Panc1 (cell line): ENCODE results near the gene GNAS-AS1. TPM values are rescaled to one million over a fixed set of nuclear protein-coding genes. Genes with fewer than 3 reads are reported as not detected.

Source experiments
- ATAC-seq: fragments of 200-7000 bp; cut with Tn5 transposase; 2 replicates; pipeline ENCODE4 v1.9.1; 2020; ENCODE audit warnings: mild to moderate bottlenecking, moderate library complexity
- BruUV-seq: library from RNA; stranded (reverse); fragments of 400-500 nt; replicated peaks from 2 replicates; lab custom pipeline; 2021; lab: Mats Ljungman, UMichigan
- CTCF ChIA-PET: fragments of 300-600 bp; sonication (Branson Sonifier 250); formaldehyde crosslinking; loops from one replicate; lab custom pipeline; 2022; ENCODE audit warnings: antibody characterized with exemption; lab: Charles Lee
- POLR2A ChIA-PET: fragments of 300-600 bp; sonication (Branson Sonifier 250); formaldehyde crosslinking; loops from one replicate; lab custom pipeline; 2022; ENCODE audit warnings: antibody characterized with exemption; lab: Charles Lee
- DNase-seq: peaks from one replicate; pipeline ENCODE4 v3.0.0-alpha.2; 2010; ENCODE audit warnings: low read depth, low spot score
- H3K27ac ChIP-seq: 2 replicates; pipeline ENCODE4 v1.5.1; 2011; ENCODE audit warnings: mild to moderate bottlenecking, low read length, inconsistent platforms
- H3K27me3 ChIP-seq: fragments of 200-500 bp; sonication (Bioruptor generic); 2 replicates; pipeline ENCODE4 v1.6.0; 2014; ENCODE audit warnings: low read length, inconsistent platforms; ENCODE audit not compliant: control insufficient read depth, insufficient read depth
- H3K36me3 ChIP-seq: fragments of 200-500 bp; sonication (Bioruptor generic); 2 replicates; pipeline ENCODE4 v1.5.1; 2014; ENCODE audit warnings: inconsistent platforms, mild to moderate bottlenecking, low read length, moderate library complexity; ENCODE audit not compliant: control insufficient read depth, insufficient read depth
- H3K4me1 ChIP-seq: 2 replicates; pipeline ENCODE4 v1.5.1; 2011; ENCODE audit warnings: inconsistent platforms, mild to moderate bottlenecking, low read length, moderate library complexity; ENCODE audit not compliant: control insufficient read depth, insufficient read depth
- H3K4me3 ChIP-seq, 2 experiments: 2 replicates each; pipeline ENCODE4 v1.5.1; 2011 to 2012; ENCODE audit warnings: low read depth in 2 of 2, low read length in 2 of 2, mild to moderate bottlenecking in 2 of 2, inconsistent platforms in 1 of 2, moderate library complexity in 1 of 2
- H3K9me3 ChIP-seq: fragments of 200-500 bp; sonication (Bioruptor generic); 2 replicates; pipeline ENCODE4 v1.5.1; 2014; ENCODE audit warnings: low read depth, mild to moderate bottlenecking, inconsistent platforms, low read length, moderate library complexity; ENCODE audit not compliant: control insufficient read depth, insufficient read depth
- CTCF ChIP-seq: fragments of 450-650 bp; IDR thresholded peaks from 2 replicates; pipeline ENCODE4 v1.5.1; 2017; ENCODE audit warnings: mild to moderate bottlenecking
- POLR2AphosphoS5 ChIP-seq: IDR thresholded peaks from 2 replicates; pipeline ENCODE4 v1.6.1; 2012; ENCODE audit warnings: mild to moderate bottlenecking, low read depth, low read length, moderate library complexity
- REST ChIP-seq, 2 experiments: IDR thresholded peaks; 2 replicates each; pipeline ENCODE4 v1.6.1; 2011 to 2012; ENCODE audit warnings: low read depth in 2 of 2, control low read depth in 1 of 2, low read length in 1 of 2, mild to moderate bottlenecking in 1 of 2, moderate library complexity in 1 of 2; ENCODE audit not compliant: insufficient read depth in 1 of 2
- SIN3A ChIP-seq: IDR thresholded peaks from 2 replicates; pipeline ENCODE4 v1.6.1; 2012; ENCODE audit warnings: low read depth, mild to moderate bottlenecking, low read length, moderate library complexity, borderline replicate concordance; ENCODE audit not compliant: insufficient read depth
- TCF7L2 ChIP-seq: IDR thresholded peaks from 2 replicates; pipeline ENCODE4 v1.6.1; 2011; ENCODE audit warnings: mild to moderate bottlenecking, low read depth, low read length, inconsistent platforms
- in situ Hi-C: cut with HindIII; loops from 2 replicates; pipeline ENCODE4 v1.10.0; 2016; ENCODE audit warnings: low sequenced_read_pairs, low pct_unique_long_range_greater_than_20kb
- intact Hi-C: fragments of 100-400 bp; cut with micrococcal nuclease; formaldehyde crosslinking; loops from one replicate; pipeline ENCODE4 v1.10.0; 2022; ENCODE audit not compliant: unreplicated experiment
- total RNA-seq: library from RNA; stranded (reverse); gene quantifications from one replicate; pipeline ENCODE4 v1.2.1, GENCODE V29; 2021; ENCODE audit not compliant: unreplicated experiment

Gene GNAS-AS1
- total RNA-seq, 1 experiment from 2014 or later: not detected

DNA sequence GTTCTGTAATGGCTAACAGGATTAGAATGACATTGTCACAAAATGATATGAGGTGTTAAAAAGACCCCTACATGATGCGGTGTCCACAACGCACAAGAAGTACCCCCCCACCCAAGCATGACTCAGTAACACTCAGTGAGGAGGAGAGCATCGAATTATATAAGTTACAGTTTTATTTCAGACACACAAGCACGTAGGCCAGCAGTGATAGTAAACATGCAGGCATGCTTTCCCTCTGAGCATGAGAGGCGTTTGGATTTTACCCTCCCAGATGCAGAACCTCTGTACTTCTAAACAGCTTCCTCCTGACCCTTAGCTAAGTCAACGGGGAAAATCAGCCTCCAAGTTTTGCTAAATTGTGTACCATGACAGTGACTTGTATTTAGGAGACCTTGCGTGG, 25.7 kb upstream of the GNAS-AS1 start:
- ChIA-PET POLR2A (interaction anchor here (0.6 kb wide), 2 partner anchors 9 to 220 kb away, joined by 4 to 12 read pairs; no protein-coding TSS in a partner anchor), CTCF (no interaction called here)
- no TSS peak for BruUV-seq
- Histone ChIP-seq H3K36me3 (no peaks in the 10 kb centered on the region; the same call in 1 of the 2 replicates), H3K27ac (no peak overlapping the region), H3K9me3 (no peaks in the 10 kb centered on the region), H3K4me3 (no peak overlapping the region), H3K27me3 (no peaks in the 10 kb centered on the region), H3K4me1 (no peaks in the 10 kb centered on the region)
- no peak for ATAC-seq
- intact Hi-C loops: no loop called here
- DNase-seq: no peak
- in situ Hi-C loops: no loop called here
- TF ChIP-seq SIN3A: no peak
- no peak for TF ChIP-seq POLR2AphosphoS5
- no peak for TF ChIP-seq CTCF
- no peak for TF ChIP-seq REST (IDR thresholded peaks at IDR 0.05; ENCODE audit: insufficient read depth in 1 of 2, low read depth in 2 of 2, low read length in 1 of 2)
- no peak for TF ChIP-seq TCF7L2

GRCh38 chr20:58875541-58876134, 24.9 kb upstream of the GNAS-AS1 start:
- in situ Hi-C loops (no loop called here), intact Hi-C loops (no loop called here)
- Histone ChIP-seq H3K4me3 (no peak overlapping the region), H3K4me1 (no peaks in the 10 kb centered on the region), H3K9me3 (no peaks in the 10 kb centered on the region), H3K27me3 (no peaks in the 10 kb centered on the region), H3K27ac (no peak overlapping the region), H3K36me3 (no peaks in the 10 kb centered on the region; the same call in 1 of the 2 replicates)
- ChIA-PET POLR2A (interaction anchor here (0.5 kb wide), 1 partner anchor 11 kb away, joined by 4 read pairs; no protein-coding TSS in a partner anchor), CTCF (no interaction called here)
- no peak for DNase-seq
- BruUV-seq: no TSS peak
- no peak for TF ChIP-seq TCF7L2
- no peak for TF ChIP-seq CTCF
- no peak for TF ChIP-seq SIN3A
- no peak for TF ChIP-seq REST (IDR thresholded peaks at IDR 0.05; ENCODE audit: insufficient read depth in 1 of 2, low read depth in 2 of 2, low read length in 1 of 2)
- no peak for TF ChIP-seq POLR2AphosphoS5
- ATAC-seq: no peak
